H1 (cell line): ENCODE data around the gene CAMKMT. TPM values are rescaled to one million over a fixed set of nuclear protein-coding genes. Genes with fewer than 3 reads are reported as not detected.

Source experiments
- CTCF ChIA-PET: fragments of 300-600 bp; sonication (Branson Sonifier 250); formaldehyde crosslinking; loops from one replicate; lab custom pipeline; 2021; ENCODE audit not compliant: partially characterized antibody; lab: Charles Lee
- POLR2A ChIA-PET: fragments of 300-600 bp; sonication (Branson Sonifier 250); formaldehyde crosslinking; loops from one replicate; lab custom pipeline; 2021; ENCODE audit warnings: inconsistent platforms; ENCODE audit not compliant: partially characterized antibody; lab: Charles Lee
- DNase-seq, 2 experiments: peaks; one replicate each; pipeline versions ENCODE4 v3.0.0 to v3.0.0-alpha.2; 2010 to 2022; ENCODE audit warnings: low spot score in 2 of 2, low read depth in 1 of 2, mixed read lengths in 1 of 2
- FAIRE-seq: peaks from 2 replicates; lab custom pipeline; 2011; peaks lifted over from hg19 to GRCh38; lab: Jason Lieb, UNC
- H2AFZ ChIP-seq: 2 replicates; pipeline ENCODE4 v1.8.1; 2012; ENCODE audit warnings: low read length, inconsistent platforms
- H2AK5ac ChIP-seq: 2 replicates; pipeline ENCODE4 v1.6.1; 2013; ENCODE audit warnings: low read depth, low read length
- H2BK120ac ChIP-seq: replicated peaks from 2 replicates; pipeline ENCODE3; 2013; ENCODE audit warnings: low read depth, low read length, inconsistent platforms
- H2BK12ac ChIP-seq: 2 replicates; pipeline ENCODE4 v1.6.1; 2013; ENCODE audit warnings: low read depth, low read length
- H2BK15ac ChIP-seq: 2 replicates; pipeline ENCODE4 v1.6.1; 2013; ENCODE audit warnings: low read length
- H2BK20ac ChIP-seq: 2 replicates; pipeline ENCODE4 v1.6.1; 2013; ENCODE audit warnings: low read length
- H2BK5ac ChIP-seq: 2 replicates; pipeline ENCODE4 v1.6.1; 2013; ENCODE audit warnings: low read depth, low read length
- H3K14ac ChIP-seq: 2 replicates; pipeline ENCODE4 v1.6.1; 2013; ENCODE audit warnings: inconsistent platforms; ENCODE audit not compliant: insufficient read length
- H3K18ac ChIP-seq: 2 replicates; pipeline ENCODE4 v1.6.1; 2013; ENCODE audit warnings: low read length; ENCODE audit errors: extremely low read depth
- H3K23ac ChIP-seq: 2 replicates; pipeline ENCODE4 v1.6.1; 2013; ENCODE audit warnings: inconsistent platforms; ENCODE audit not compliant: insufficient read length
- H3K23me2 ChIP-seq: 2 replicates; pipeline ENCODE4 v1.6.1; 2013; ENCODE audit warnings: low read depth, low read length
- H3K27ac ChIP-seq: 2 replicates; pipeline ENCODE4 v1.6.1; 2011; ENCODE audit warnings: low read depth, low read length, inconsistent platforms
- H3K27me3 ChIP-seq, 4 experiments: replicated peaks in 1 of 4; 1 replicate in 1 of 4; 2 replicates in 3 of 4; pipeline versions ENCODE4 v1.6.1 to v1.8.1; 2011 to 2013; ENCODE audit warnings: low read length in 3 of 4, mild to moderate bottlenecking in 3 of 4, inconsistent platforms in 2 of 4, mixed read lengths in 2 of 4, moderate library complexity in 1 of 4; ENCODE audit not compliant: control insufficient read depth in 3 of 4, insufficient read depth in 3 of 4; ENCODE audit errors: extremely low read depth in 1 of 4
- H3K36me3 ChIP-seq, 4 experiments: 2 replicates each; pipeline versions ENCODE4 v1.6.1 to v1.8.1; 2011 to 2013; ENCODE audit warnings: mild to moderate bottlenecking in 4 of 4, low read length in 3 of 4, moderate library complexity in 2 of 4, control low read depth in 1 of 4, inconsistent platforms in 1 of 4; ENCODE audit not compliant: insufficient read depth in 4 of 4, control insufficient read depth in 2 of 4
- H3K4ac ChIP-seq: replicated peaks from 2 replicates; pipeline ENCODE3; 2013; ENCODE audit warnings: low read length, low read depth, mixed read lengths, inconsistent platforms; ENCODE audit not compliant: insufficient read length
- H3K4me1 ChIP-seq, 4 experiments: replicated peaks in 1 of 4; 1 replicate in 1 of 4; 2 replicates in 3 of 4; pipeline versions ENCODE4 v1.6.1 to v1.8.1; 2011 to 2013; ENCODE audit warnings: low read length in 3 of 4, inconsistent platforms in 2 of 4, mixed read lengths in 1 of 4; ENCODE audit not compliant: insufficient read depth in 4 of 4, control insufficient read depth in 3 of 4
- H3K4me2 ChIP-seq, 2 experiments: 2 replicates each; pipeline versions ENCODE4 v1.6.1 to v1.8.1; 2011 to 2013; ENCODE audit warnings: low read depth in 2 of 2, low read length in 2 of 2, control low read depth in 1 of 2, inconsistent platforms in 1 of 2, mild to moderate bottlenecking in 1 of 2; ENCODE audit not compliant: insufficient read depth in 1 of 2
- H3K4me3 ChIP-seq, 4 experiments: fragments of 200-600, 300-600 bp in 1 of 4; sonication (generic), shearing (Covaris generic), sonication (Bioruptor Twin) in 1 of 4; 2 replicates each; pipeline versions ENCODE4 v1.5.1 to v1.8.1; 2011 to 2016; ENCODE audit warnings: low read length in 4 of 4, low read depth in 3 of 4, control low read depth in 2 of 4, inconsistent platforms in 2 of 4, mild to moderate bottlenecking in 2 of 4, mixed read lengths in 1 of 4, moderate library complexity in 1 of 4; ENCODE audit not compliant: insufficient read depth in 2 of 4; ENCODE audit errors: extremely low read depth in 1 of 4
- H3K56ac ChIP-seq: replicated peaks from 2 replicates; pipeline ENCODE3; 2013; ENCODE audit warnings: low read depth, mild to moderate bottlenecking, mixed read lengths, low read length, inconsistent platforms; ENCODE audit not compliant: insufficient read length
- H3K79me1 ChIP-seq: 2 replicates; pipeline ENCODE4 v1.6.1; 2013; ENCODE audit warnings: low read depth, low read length, control low read depth
- H3K79me2 ChIP-seq, 2 experiments: 2 replicates each; pipeline versions ENCODE4 v1.6.1 to v1.8.1; 2012 to 2013; ENCODE audit warnings: low read length in 2 of 2, mild to moderate bottlenecking in 2 of 2, inconsistent platforms in 1 of 2; ENCODE audit not compliant: insufficient read depth in 2 of 2, control insufficient read depth in 1 of 2
- H3K9ac ChIP-seq, 4 experiments: replicated peaks in 1 of 4; 1 replicate in 1 of 4; 2 replicates in 3 of 4; pipeline versions ENCODE4 v1.6.1 to v1.8.1; 2011 to 2013; ENCODE audit warnings: low read depth in 3 of 4, low read length in 3 of 4, control low read depth in 2 of 4, mild to moderate bottlenecking in 2 of 4, moderate library complexity in 2 of 4, inconsistent platforms in 1 of 4; ENCODE audit errors: extremely low read depth in 1 of 4
- H3K9me3 ChIP-seq, 2 experiments: 2 replicates each; pipeline versions ENCODE4 v1.6.1 to v1.8.1; 2012 to 2013; ENCODE audit warnings: mild to moderate bottlenecking in 2 of 2, moderate library complexity in 2 of 2, control low read depth in 1 of 2, inconsistent platforms in 1 of 2, low read depth in 1 of 2, low read length in 1 of 2, mixed read lengths in 1 of 2; ENCODE audit not compliant: insufficient read depth in 2 of 2
- H4K20me1 ChIP-seq, 2 experiments: replicated peaks in 1 of 2; 2 replicates each; pipeline versions ENCODE3 to v1.8.1; 2011 to 2013; ENCODE audit warnings: inconsistent platforms in 2 of 2, low read length in 2 of 2, mild to moderate bottlenecking in 1 of 2; ENCODE audit not compliant: insufficient read depth in 2 of 2, control insufficient read depth in 1 of 2
- H4K5ac ChIP-seq: 2 replicates; pipeline ENCODE4 v1.6.1; 2013; ENCODE audit warnings: low read length, low read depth, mixed read lengths, inconsistent platforms; ENCODE audit not compliant: insufficient read length
- H4K8ac ChIP-seq: 2 replicates; pipeline ENCODE4 v1.8.0; 2013; ENCODE audit warnings: mild to moderate bottlenecking, moderate library complexity, low read length, inconsistent platforms; ENCODE audit not compliant: insufficient read depth; ENCODE audit errors: extremely low read depth
- H4K91ac ChIP-seq: replicated peaks from 2 replicates; pipeline ENCODE3; 2013; ENCODE audit warnings: low read length, mixed read lengths, inconsistent platforms; ENCODE audit not compliant: insufficient read length
- ASH2L ChIP-seq: fragments of 200-600, 300-600 bp; sonication (generic); IDR thresholded peaks from one replicate; pipeline ENCODE4 v1.7.1; 2017; ENCODE audit warnings: low read length
- KDM4A ChIP-seq: IDR thresholded peaks from one replicate; pipeline ENCODE4 v1.7.1; 2012; ENCODE audit warnings: low read depth, mild to moderate bottlenecking, moderate library complexity, low read length, inconsistent platforms; ENCODE audit not compliant: severe bottlenecking
- SIN3A ChIP-seq, 2 experiments: IDR thresholded peaks in 1 of 2; conservative IDR thresholded peaks in 1 of 2; 2 replicates each; pipeline ENCODE4 v1.6.1; 2011 to 2012; ENCODE audit warnings: low read length in 2 of 2, improper control_type of control experiment in 1 of 2, low read depth in 1 of 2, mild to moderate bottlenecking in 1 of 2
- SIX5 ChIP-seq: IDR thresholded peaks from 2 replicates; pipeline ENCODE4 v1.6.1; 2011; ENCODE audit warnings: mild to moderate bottlenecking, low read depth, low read length
- SP1 ChIP-seq: IDR thresholded peaks from 2 replicates; pipeline ENCODE4 v1.6.1; 2011; ENCODE audit warnings: low read depth, low read length
- SP4 ChIP-seq: IDR thresholded peaks from 2 replicates; pipeline ENCODE4 v1.6.1; 2012; ENCODE audit warnings: low read length, inconsistent platforms
- TAF1 ChIP-seq: IDR thresholded peaks from 2 replicates; pipeline ENCODE4 v1.6.1; 2011; ENCODE audit warnings: mild to moderate bottlenecking, low read depth, low read length
- WGBS, 2 experiments: shearing (Covaris generic) in 1 of 2; methylation state at CpG; one replicate each; pipeline versions ENCODE4 v1.1.6 to v1.1.7; 2013 to 2015; ENCODE audit warnings: low lambda C conversion rate in 2 of 2, mixed read lengths in 2 of 2, inconsistent platforms in 1 of 2, low coverage in 1 of 2, missing lambda C conversion rate in 1 of 2; ENCODE audit not compliant: insufficient replicate concordance in 2 of 2, insufficient coverage in 1 of 2, insufficient read length in 1 of 2; ENCODE audit errors: extremely low coverage in 1 of 2, missing lambda C conversion rate in 1 of 2; 5-methylcytosine and 5-hydroxymethylcytosine counted together
- polyA plus RNA-seq, 7 experiments: library from polyadenylated mRNA; depleted of rRNA in 3 of 7; stranded (reverse) in 5 of 7; unstranded in 2 of 7; fragments of >200 nt in 5 of 7; fragments of 200-250 nt in 2 of 7; gene quantifications; 1 replicate in 5 of 7; 2 replicates in 1 of 7; 4 replicates in 1 of 7; pipeline versions ENCODE4 v1.2.1 to v1.2.3, GENCODE V29; 2011 to 2013; ENCODE audit warnings: missing spikeins in 2 of 7, mixed read lengths in 2 of 7
- total RNA-seq: library from RNA; stranded (reverse); fragmentation: NEBNext Ultra II Directional; extraction: Animal tissue kit (Norgen Biotek cat#: 25700); gene quantifications from 2 replicates; pipeline ENCODE4 v1.2.1, GENCODE V29; 2021

CAMKMT gene
- total and polyA plus RNA-seq, 2 of the 8 experiments (the other 6 are each of a cell fraction or from before 2014, with no cell fraction given) = 14.7 to 22.4 TPM

DNA sequence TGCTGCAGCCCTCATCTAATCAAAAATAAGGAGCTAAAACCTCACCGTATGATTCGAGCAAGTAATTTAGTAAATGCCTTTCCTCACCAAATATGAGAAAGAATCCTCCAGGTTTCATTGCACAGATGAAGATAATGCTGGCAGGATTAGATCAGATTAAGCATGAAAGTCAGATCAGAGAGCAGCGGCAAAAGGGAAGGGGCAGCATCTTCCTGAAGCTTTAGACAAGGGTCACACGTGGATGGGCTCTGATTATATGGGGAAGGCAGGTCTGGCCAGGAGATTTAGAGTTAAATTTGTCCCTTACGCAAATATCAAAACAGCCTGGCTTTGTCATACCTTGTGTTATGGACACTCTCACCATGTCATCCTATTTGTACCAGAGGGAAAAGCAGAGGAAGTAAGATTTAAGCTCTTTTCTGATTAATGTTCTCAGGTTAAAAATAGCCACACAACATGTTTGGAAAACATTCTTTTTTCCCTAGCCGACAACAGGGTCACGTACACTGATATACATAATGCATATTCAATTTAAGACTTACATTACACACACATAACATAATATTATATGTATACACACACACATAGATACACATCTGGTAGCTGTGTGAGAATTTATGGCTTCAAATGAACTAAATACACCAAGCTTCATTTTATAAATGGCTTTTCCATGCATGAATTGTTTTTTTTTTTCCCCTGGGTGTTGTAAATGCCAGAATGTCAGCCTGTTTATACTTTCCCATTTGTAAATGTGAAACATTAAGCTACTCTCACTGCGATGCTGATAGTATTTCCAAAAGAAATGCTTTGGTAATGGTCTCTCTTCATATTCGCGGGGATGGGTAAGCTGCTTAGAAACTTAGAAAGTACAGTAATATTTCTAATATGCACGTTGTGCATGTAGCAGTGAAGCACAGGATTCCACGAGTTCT is 383.5 kb downstream of the CAMKMT start:
- Histone ChIP-seq H3K9me3 (no peaks in the 10 kb centered on the region), H3K4me3 (no peak overlapping the region), H2BK20ac (no peak overlapping the region), H2BK15ac (no peak overlapping the region), H3K18ac (0 out of 2 replicates have a peak overlapping the region, but pooled peaks have one; percentile 10), H3K36me3 (no peaks in the 10 kb centered on the region), H4K91ac (no peak overlapping the region), H3K4me1 (peaks cover 2 to 13% (median 7%) of the 10 kb centered on the region in 4 experiments; a peak in 4 of 7 replicates), H2AFZ (no peak overlapping the region), H2AK5ac (no peak overlapping the region), H3K14ac (no peak overlapping the region), H3K9ac (no peak overlapping the region; a peak in 1 of 7 replicates), H2BK120ac (no peak overlapping the region), H3K27ac (no peak overlapping the region), H2BK12ac (no peak overlapping the region), H3K23ac (no peak overlapping the region), H2BK5ac (peak overlapping the region; percentile 72; the same call in 1 of the 2 replicates), H4K5ac (no peak overlapping the region), H4K20me1 (no peaks in the 10 kb centered on the region), H3K27me3 (no peaks in the 10 kb centered on the region), H4K8ac (no peak overlapping the region), H3K4ac (no peak overlapping the region), H3K79me1 (no peaks in the 10 kb centered on the region), H3K4me2 (peak overlapping the region; percentile 4 to 20; a peak in 2 of 4 replicates), H3K56ac (no peak overlapping the region), H3K23me2 (no peaks in the 10 kb centered on the region), H3K79me2 (no peaks in the 10 kb centered on the region)
- FAIRE-seq (no peak), DNase-seq (no peak)
- WGBS, 2 experiments = 75% methylated on average over 12 of the region's 12 CpGs; no CpG with 5 or more reads in 1 of the 2 experiments
- TF ChIP-seq SIX5 (no peak), TAF1 (no peak), SIN3A (conservative IDR thresholded peaks at IDR 0.05 in 1 of 2, IDR thresholded peaks at IDR 0.05 in 1 of 2; ENCODE audit: low read depth in 1 of 2, low read length in 2 of 2) (no peak), KDM4A (no peak), SP1 (no peak), ASH2L (no peak), SP4 (no peak)
- POLR2A ChIA-PET = interaction anchor here (1.0 to 1.6 kb wide), 2 partner anchors 27 to 59 kb away, joined by 3 to 4 read pairs; no protein-coding TSS in a partner anchor
- CTCF ChIA-PET = interaction anchor here (0.5 to 2.7 kb wide), 13 partner anchors 12 to 674 kb away, joined by 3 to 13 read pairs (median 3); no protein-coding TSS in a partner anchor
